ENCODE data around the gene AFM.
A peak's percentile ranks its signal among the peaks of the same experiment; 100 is the strongest.

The AFM gene

DNA sequence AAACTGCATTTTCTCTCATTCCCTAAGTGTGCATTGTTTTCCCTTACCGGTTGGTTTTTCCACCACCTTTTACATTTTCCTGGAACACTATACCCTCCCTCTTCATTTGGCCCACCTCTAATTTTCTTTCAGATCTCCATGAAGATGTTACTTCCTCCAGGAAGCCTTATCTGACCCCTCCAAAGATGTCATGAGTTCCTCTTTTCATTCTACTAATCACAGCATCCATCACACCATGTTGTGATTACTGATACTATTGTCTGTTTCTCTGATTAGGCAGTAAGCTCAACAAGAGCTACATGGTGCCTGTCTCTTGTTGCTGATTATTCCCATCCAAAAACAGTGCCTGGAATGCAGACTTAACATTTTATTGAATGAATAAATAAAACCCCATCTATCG lies 48.4 kb upstream of the AFM start:
- H3K79me2 ChIP-seq (ENCODE audit: low read length) = no peaks in the 10 kb centered on the region
- H3K9me3 ChIP-seq (replicated peaks; ENCODE audit: insufficient read depth, low read length) = no peaks in the 10 kb centered on the region
- H3K9me2 ChIP-seq (replicated peaks; ENCODE audit: insufficient read depth, low read length) = no peaks in the 10 kb centered on the region
- no peak overlapping the region for H2AFZ ChIP-seq (ENCODE audit: low read length)
- H3K9ac ChIP-seq (ENCODE audit: low read length) = no peak overlapping the region
- H3K4me2 ChIP-seq (ENCODE audit: low read depth, low read length) = no peak overlapping the region
- no peak overlapping the region for H3K4me3 ChIP-seq (ENCODE audit: low read length)
- DNase-seq = no peak
- H3K36me3 ChIP-seq (replicated peaks; ENCODE audit: insufficient read depth, low read length) = no peaks in the 10 kb centered on the region
- H3K27me3 ChIP-seq (replicated peaks; ENCODE audit: insufficient read depth, low read length) = no peaks in the 10 kb centered on the region
- no peaks in the 10 kb centered on the region for H3K4me1 ChIP-seq (ENCODE audit: low read length)
- no peaks in the 10 kb centered on the region for H4K20me1 ChIP-seq (ENCODE audit: insufficient read depth, low read length)
- H3F3A ChIP-seq (ENCODE audit: insufficient read depth, low read length) = no peaks in the 10 kb centered on the region
- H3K27ac ChIP-seq (ENCODE audit: low read length) = no peak overlapping the region
- TF ChIP-seq EZH2 (optimal IDR thresholded peaks at IDR 0.05; ENCODE audit: low read depth, low read length) (no peak), EZH2phosphoT487 (IDR thresholded peaks at IDR 0.05; ENCODE audit: low read length) (no peak)
- TF ChIP-seq, protein P1, sequence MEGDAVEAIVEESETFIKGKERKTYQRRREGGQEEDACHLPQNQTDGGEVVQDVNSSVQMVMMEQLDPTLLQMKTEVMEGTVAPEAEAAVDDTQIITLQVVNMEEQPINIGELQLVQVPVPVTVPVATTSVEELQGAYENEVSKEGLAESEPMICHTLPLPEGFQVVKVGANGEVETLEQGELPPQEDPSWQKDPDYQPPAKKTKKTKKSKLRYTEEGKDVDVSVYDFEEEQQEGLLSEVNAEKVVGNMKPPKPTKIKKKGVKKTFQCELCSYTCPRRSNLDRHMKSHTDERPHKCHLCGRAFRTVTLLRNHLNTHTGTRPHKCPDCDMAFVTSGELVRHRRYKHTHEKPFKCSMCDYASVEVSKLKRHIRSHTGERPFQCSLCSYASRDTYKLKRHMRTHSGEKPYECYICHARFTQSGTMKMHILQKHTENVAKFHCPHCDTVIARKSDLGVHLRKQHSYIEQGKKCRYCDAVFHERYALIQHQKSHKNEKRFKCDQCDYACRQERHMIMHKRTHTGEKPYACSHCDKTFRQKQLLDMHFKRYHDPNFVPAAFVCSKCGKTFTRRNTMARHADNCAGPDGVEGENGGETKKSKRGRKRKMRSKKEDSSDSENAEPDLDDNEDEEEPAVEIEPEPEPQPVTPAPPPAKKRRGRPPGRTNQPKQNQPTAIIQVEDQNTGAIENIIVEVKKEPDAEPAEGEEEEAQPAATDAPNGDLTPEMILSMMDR (IDR thresholded peaks at IDR 0.05; ENCODE audit: low read length) = no peak

DNA sequence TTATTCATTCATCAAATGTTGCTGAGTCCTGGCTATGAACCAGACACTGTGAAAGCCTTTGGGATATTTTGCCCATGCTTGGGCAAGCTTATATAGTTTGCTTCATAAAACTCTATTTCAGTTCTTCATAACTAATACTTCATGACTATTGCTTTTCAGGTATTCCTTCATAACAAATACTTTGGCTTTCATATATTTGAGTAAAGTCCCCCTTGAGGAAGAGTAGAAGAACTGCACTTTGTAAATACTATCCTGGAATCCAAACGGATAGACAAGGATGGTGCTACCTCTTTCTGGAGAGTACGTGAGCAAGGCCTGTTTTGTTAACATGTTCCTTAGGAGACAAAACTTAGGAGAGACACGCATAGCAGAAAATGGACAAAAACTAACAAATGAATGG lies 47.2 kb upstream of the AFM start:
- Histone ChIP-seq H3K27me3 (replicated peaks; ENCODE audit: insufficient read depth, low read length) (no peaks in the 10 kb centered on the region), H3K27ac (ENCODE audit: low read length) (no peak overlapping the region), H3K9me2 (replicated peaks; ENCODE audit: insufficient read depth, low read length) (no peaks in the 10 kb centered on the region), H3F3A (ENCODE audit: insufficient read depth, low read length) (no peaks in the 10 kb centered on the region), H3K4me2 (ENCODE audit: low read depth, low read length) (no peak overlapping the region), H3K9me3 (replicated peaks; ENCODE audit: insufficient read depth, low read length) (no peaks in the 10 kb centered on the region), H4K20me1 (ENCODE audit: insufficient read depth, low read length) (no peaks in the 10 kb centered on the region), H3K79me2 (ENCODE audit: low read length) (no peaks in the 10 kb centered on the region), H3K4me1 (ENCODE audit: low read length) (no peaks in the 10 kb centered on the region), H3K4me3 (ENCODE audit: low read length) (no peak overlapping the region), H3K9ac (ENCODE audit: low read length) (no peak overlapping the region), H2AFZ (ENCODE audit: low read length) (no peak overlapping the region), H3K36me3 (replicated peaks; ENCODE audit: insufficient read depth, low read length) (no peaks in the 10 kb centered on the region)
- TF ChIP-seq EZH2 (optimal IDR thresholded peaks at IDR 0.05; ENCODE audit: low read depth, low read length) = no peak
- TF ChIP-seq, protein P1 (IDR thresholded peaks at IDR 0.05; ENCODE audit: low read length) = peak; percentile 57
- DNase-seq = peak; percentile 19

DNA sequence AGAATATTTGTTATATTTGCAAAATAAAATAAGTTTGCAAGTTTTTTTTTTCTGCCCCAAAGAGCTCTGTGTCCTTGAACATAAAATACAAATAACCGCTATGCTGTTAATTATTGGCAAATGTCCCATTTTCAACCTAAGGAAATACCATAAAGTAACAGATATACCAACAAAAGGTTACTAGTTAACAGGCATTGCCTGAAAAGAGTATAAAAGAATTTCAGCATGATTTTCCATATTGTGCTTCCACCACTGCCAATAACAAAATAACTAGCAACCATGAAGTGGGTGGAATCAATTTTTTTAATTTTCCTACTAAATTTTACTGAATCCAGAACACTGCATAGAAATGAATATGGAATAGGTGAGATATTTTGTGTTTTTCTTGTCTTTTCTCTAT lies 45.6 kb upstream of the AFM start, which contains the start of gene AFP:
TSS of gene AFP (plus strand) at position 238 of the 400 bp plus-strand sequence. CDS start at position 280, 42 bp downstream.
- H2AFZ ChIP-seq (ENCODE audit: low read length) = no peak within 1 kb of the TSS
- TF ChIP-seq, protein P1 (IDR thresholded peaks at IDR 0.05; ENCODE audit: low read length) = no peak
- TF ChIP-seq EZH2phosphoT487 (IDR thresholded peaks at IDR 0.05; ENCODE audit: low read length) (no peak), EZH2 (optimal IDR thresholded peaks at IDR 0.05; ENCODE audit: low read depth, low read length) (no peak)
- H4K20me1 ChIP-seq (ENCODE audit: insufficient read depth, low read length) = no peaks in the 10 kb centered on the region
- no peaks in the 10 kb centered on the region for H3K4me1 ChIP-seq (ENCODE audit: low read length)
- H3K79me2 ChIP-seq (ENCODE audit: low read length) = no peaks in the 10 kb centered on the region
- no peaks in the 10 kb centered on the region for H3K9me3 ChIP-seq (replicated peaks; ENCODE audit: insufficient read depth, low read length)
- H3K9me2 ChIP-seq (replicated peaks; ENCODE audit: insufficient read depth, low read length) = no peaks in the 10 kb centered on the region
- no peaks in the 10 kb centered on the region for H3K27me3 ChIP-seq (replicated peaks; ENCODE audit: insufficient read depth, low read length)
- no peak for DNase-seq
- no peak within 1 kb of the TSS for H3K27ac ChIP-seq (ENCODE audit: low read length)
- H3K4me3 ChIP-seq (ENCODE audit: low read length) = no peak within 1 kb of the TSS
- H3K9ac ChIP-seq (ENCODE audit: low read length) = no peak within 1 kb of the TSS
- no peak within 1 kb of the TSS for H3K4me2 ChIP-seq (ENCODE audit: low read depth, low read length)
- no peaks in the 10 kb centered on the region for H3K36me3 ChIP-seq (replicated peaks; ENCODE audit: insufficient read depth, low read length)
- no peaks in the 10 kb centered on the region for H3F3A ChIP-seq (ENCODE audit: insufficient read depth, low read length)

Data from MM.1S (cell line).